ENCODE results near the gene CFB. TPM values are rescaled to one million over a fixed set of nuclear protein-coding genes. Genes with fewer than 3 reads are reported as not detected.

Gene CFB
- polyA plus RNA-seq, 3 donors, result 0.37 to 2.2 TPM; not detected in 1

DNA sequence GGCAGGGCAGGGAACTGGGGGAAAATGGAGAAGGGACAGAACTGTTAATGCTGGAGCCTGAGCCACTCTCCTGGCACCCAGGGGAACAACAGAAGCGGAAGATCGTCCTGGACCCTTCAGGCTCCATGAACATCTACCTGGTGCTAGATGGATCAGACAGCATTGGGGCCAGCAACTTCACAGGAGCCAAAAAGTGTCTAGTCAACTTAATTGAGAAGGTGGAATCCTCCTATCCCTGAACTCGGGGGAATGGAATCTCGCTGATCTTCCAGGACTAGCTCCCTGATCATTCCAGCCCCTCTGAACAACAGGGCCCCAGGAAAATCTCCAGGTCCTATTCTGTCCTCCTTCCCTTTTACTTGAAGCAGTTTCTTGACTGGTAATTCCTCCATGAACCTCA, 2.0 kb downstream of the CFB start:
- peaks cover 20% of the 10 kb centered on the region for H3K4me1 Mint-ChIP-seq
- Histone ChIP-seq H2AFZ (ENCODE audit: insufficient read depth, low read depth, low read length, poor library complexity, severe bottlenecking) (no peak overlapping the region), H3K27me3 (ENCODE audit: control insufficient read depth in 2 of 2, insufficient read depth in 2 of 2, low read length in 2 of 2) (no peaks in the 10 kb centered on the region), H3K4me2 (replicated peaks; ENCODE audit: extremely low read depth, low read length, poor library complexity, severe bottlenecking) (no peak overlapping the region), H3K79me2 (ENCODE audit: insufficient read depth, low read length) (no peaks in the 10 kb centered on the region), H3K4me1 (ENCODE audit: control insufficient read depth in 1 of 2, insufficient read depth in 2 of 2, low read length in 2 of 2) (peaks cover 3 to 4% of the 10 kb centered on the region in 2 donors), H3K9me3 (replicated peaks in 1 of 2; ENCODE audit: control insufficient read depth in 1 of 2, insufficient read depth in 1 of 2, low read length in 2 of 2) (no peaks in the 10 kb centered on the region), H3K36me3 (replicated peaks in 1 of 2; ENCODE audit: control insufficient read depth in 1 of 2, insufficient read depth in 2 of 2, low read length in 2 of 2) (peaks cover 22 to 23% of the 10 kb centered on the region in 2 donors), H3K9ac (ENCODE audit: insufficient read depth, low read length, poor library complexity, severe bottlenecking) (no peak overlapping the region), H3K4me3 (replicated peaks in 1 of 3; ENCODE audit: low read depth in 2 of 3, low read length in 3 of 3) (no peak overlapping the region), H3K27ac (ENCODE audit: low read depth in 1 of 2, low read length in 2 of 2) (no peak overlapping the region), H4K20me1 (ENCODE audit: insufficient read depth, low read length) (no peaks in the 10 kb centered on the region)
- no peak overlapping the region for H3K27ac Mint-ChIP-seq
- H3K4me3 Mint-ChIP-seq, result no peak overlapping the region
- DNase-seq, result no peak
- peaks cover 13 to 15% of the 10 kb centered on the region in 2 donors for H3K36me3 Mint-ChIP-seq
- peaks cover 0 to 1% (median 0%) of the 10 kb centered on the region in 7 donors for H3K9me3 Mint-ChIP-seq
- peaks cover 9 to 26% (median 23%) of the 10 kb centered on the region in 3 donors for H3K27me3 Mint-ChIP-seq (ENCODE audit: low read depth in 3 of 3)
- 88% methylated on average over 4 of the region's 4 CpGs for WGBS (ENCODE audit: insufficient coverage)
- TF ChIP-seq, protein P1, sequence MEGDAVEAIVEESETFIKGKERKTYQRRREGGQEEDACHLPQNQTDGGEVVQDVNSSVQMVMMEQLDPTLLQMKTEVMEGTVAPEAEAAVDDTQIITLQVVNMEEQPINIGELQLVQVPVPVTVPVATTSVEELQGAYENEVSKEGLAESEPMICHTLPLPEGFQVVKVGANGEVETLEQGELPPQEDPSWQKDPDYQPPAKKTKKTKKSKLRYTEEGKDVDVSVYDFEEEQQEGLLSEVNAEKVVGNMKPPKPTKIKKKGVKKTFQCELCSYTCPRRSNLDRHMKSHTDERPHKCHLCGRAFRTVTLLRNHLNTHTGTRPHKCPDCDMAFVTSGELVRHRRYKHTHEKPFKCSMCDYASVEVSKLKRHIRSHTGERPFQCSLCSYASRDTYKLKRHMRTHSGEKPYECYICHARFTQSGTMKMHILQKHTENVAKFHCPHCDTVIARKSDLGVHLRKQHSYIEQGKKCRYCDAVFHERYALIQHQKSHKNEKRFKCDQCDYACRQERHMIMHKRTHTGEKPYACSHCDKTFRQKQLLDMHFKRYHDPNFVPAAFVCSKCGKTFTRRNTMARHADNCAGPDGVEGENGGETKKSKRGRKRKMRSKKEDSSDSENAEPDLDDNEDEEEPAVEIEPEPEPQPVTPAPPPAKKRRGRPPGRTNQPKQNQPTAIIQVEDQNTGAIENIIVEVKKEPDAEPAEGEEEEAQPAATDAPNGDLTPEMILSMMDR (IDR thresholded peaks at IDR 0.05), result no peak
- intact Hi-C loops (cut with micrococcal nuclease), result no loop called here

DNA sequence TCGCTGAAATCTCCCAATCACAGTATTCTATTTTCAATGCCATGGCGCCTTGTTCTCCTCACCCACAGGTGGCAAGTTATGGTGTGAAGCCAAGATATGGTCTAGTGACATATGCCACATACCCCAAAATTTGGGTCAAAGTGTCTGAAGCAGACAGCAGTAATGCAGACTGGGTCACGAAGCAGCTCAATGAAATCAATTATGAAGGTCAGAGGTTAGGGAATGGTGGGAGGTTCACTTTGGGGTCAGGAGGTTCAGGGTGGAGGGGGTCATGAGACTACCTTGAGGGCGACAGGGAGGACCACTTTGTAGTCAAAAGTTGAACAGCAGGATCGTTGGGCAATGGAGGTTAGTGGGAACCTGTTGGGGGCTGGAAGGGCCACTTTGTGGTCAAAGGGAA, 2.4 kb downstream of the CFB start:
- Histone ChIP-seq H3K9ac (ENCODE audit: insufficient read depth, low read length, poor library complexity, severe bottlenecking) (no peak overlapping the region), H3K9me3 (replicated peaks in 1 of 2; ENCODE audit: control insufficient read depth in 1 of 2, insufficient read depth in 1 of 2, low read length in 2 of 2) (no peaks in the 10 kb centered on the region), H3K4me3 (replicated peaks in 1 of 3; ENCODE audit: low read depth in 2 of 3, low read length in 3 of 3) (no peak overlapping the region), H4K20me1 (ENCODE audit: insufficient read depth, low read length) (no peaks in the 10 kb centered on the region), H3K27ac (ENCODE audit: low read depth in 1 of 2, low read length in 2 of 2) (no peak overlapping the region), H3K4me2 (replicated peaks; ENCODE audit: extremely low read depth, low read length, poor library complexity, severe bottlenecking) (no peak overlapping the region), H3K27me3 (ENCODE audit: control insufficient read depth in 2 of 2, insufficient read depth in 2 of 2, low read length in 2 of 2) (no peaks in the 10 kb centered on the region), H3K79me2 (ENCODE audit: insufficient read depth, low read length) (no peaks in the 10 kb centered on the region), H3K36me3 (replicated peaks in 1 of 2; ENCODE audit: control insufficient read depth in 1 of 2, insufficient read depth in 2 of 2, low read length in 2 of 2) (peaks cover 26 to 27% of the 10 kb centered on the region in 2 donors), H2AFZ (ENCODE audit: insufficient read depth, low read depth, low read length, poor library complexity, severe bottlenecking) (no peak overlapping the region), H3K4me1 (ENCODE audit: control insufficient read depth in 1 of 2, insufficient read depth in 2 of 2, low read length in 2 of 2) (peaks cover 3 to 4% of the 10 kb centered on the region in 2 donors)
- peak overlapping the region in 1 of 7 donors; percentile 33 for H3K27ac Mint-ChIP-seq
- H3K27me3 Mint-ChIP-seq (ENCODE audit: low read depth in 3 of 3), result peaks cover 9 to 26% (median 23%) of the 10 kb centered on the region in 3 donors
- peaks cover 20% of the 10 kb centered on the region for H3K4me1 Mint-ChIP-seq
- intact Hi-C loops (cut with micrococcal nuclease), result no loop called here
- 68% methylated on average over 4 of the region's 5 CpGs for WGBS (ENCODE audit: insufficient coverage)
- peaks cover 17 to 20% of the 10 kb centered on the region in 2 donors for H3K36me3 Mint-ChIP-seq
- TF ChIP-seq, protein P1 (IDR thresholded peaks at IDR 0.05), result no peak
- peaks cover 0 to 1% (median 0%) of the 10 kb centered on the region in 7 donors for H3K9me3 Mint-ChIP-seq
- no peak for DNase-seq
- H3K4me3 Mint-ChIP-seq, result no peak overlapping the region
